MM.1S (cell line): ENCODE measurements around the gene ZNF280D.

ENCODE experiments used
- CTCF ChIP-seq: fragments of 300-600 bp; sonication (generic); IDR thresholded peaks from 2 replicates; pipeline ENCODE4 v1.5.1; 2016; ENCODE audit warnings: antibody characterized with exemption, low read length, mixed read lengths
- EZH2 ChIP-seq: fragments of 300-600 bp; sonication (generic); optimal IDR thresholded peaks from 2 replicates; pipeline ENCODE3; 2017; ENCODE audit warnings: low read depth, mild to moderate bottlenecking, antibody characterized with exemption, low read length, mixed read lengths
- EZH2phosphoT487 ChIP-seq: fragments of 300-600 bp; sonication (generic); IDR thresholded peaks from 2 replicates; pipeline ENCODE4 v1.6.1; 2018; ENCODE audit warnings: antibody characterized with exemption, low read length

DNA sequence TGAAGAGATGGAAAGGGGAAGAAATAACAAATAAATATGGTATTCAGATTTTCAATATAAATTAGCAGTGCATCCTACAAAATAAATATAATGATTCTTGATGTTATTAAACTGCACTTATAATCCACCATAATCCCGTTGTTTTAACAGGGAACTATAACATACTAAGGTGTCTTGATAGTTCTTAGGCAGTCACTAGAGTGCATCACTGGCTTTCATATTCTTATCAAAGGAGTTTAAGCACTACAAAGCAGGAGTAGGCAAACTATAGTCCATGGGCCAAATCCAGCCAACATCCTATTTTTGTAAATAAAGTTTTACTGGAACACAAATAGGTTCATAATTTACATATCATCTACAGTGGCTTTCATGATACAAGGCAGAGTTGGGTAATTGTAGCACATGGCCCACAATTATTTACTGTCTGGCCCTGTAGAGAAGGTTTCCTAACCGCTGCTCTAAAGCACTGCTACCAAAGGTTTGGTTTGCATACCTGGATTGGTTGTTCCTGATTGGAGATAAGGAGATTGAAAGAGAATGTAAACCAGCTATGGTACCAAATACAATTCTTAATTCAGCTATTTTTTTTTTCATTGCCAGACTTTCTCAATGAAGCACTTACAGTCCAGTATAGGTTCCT is 104.3 kb downstream of the ZNF280D start:
- TF ChIP-seq CTCF (no peak), EZH2 (no peak), EZH2phosphoT487 (no peak)
